Suprapubic skin (tissue), 4 donors: ENCODE measurements around the gene NPW. TPM values are rescaled to one million over a fixed set of nuclear protein-coding genes. Genes with fewer than 3 reads are reported as not detected.

ENCODE experiments used
- DNase-seq, 2 donors: peaks; one replicate each; pipeline ENCODE4 v3.0.0-alpha.2; 2019; ENCODE audit warnings: low spot score in 2 of 2
- H3K27ac ChIP-seq: fragments of 200-600 bp; sonication (generic); one replicate; pipeline ENCODE4 v1.5.1; 2019
- H3K27me3 ChIP-seq: fragments of 200-600 bp; sonication (generic); one replicate; pipeline ENCODE4 v1.5.1; 2019
- H3K36me3 ChIP-seq: fragments of 200-600 bp; sonication (generic); one replicate; pipeline ENCODE4 v1.5.1; 2019
- H3K4me1 ChIP-seq: fragments of 200-600 bp; sonication (generic); one replicate; pipeline ENCODE4 v1.5.1; 2019
- H3K4me3 ChIP-seq: fragments of 200-600 bp; sonication (generic); one replicate; pipeline ENCODE4 v1.5.1; 2019; ENCODE audit warnings: mild to moderate bottlenecking
- H3K9me3 ChIP-seq: fragments of 200-600 bp; sonication (generic); one replicate; pipeline ENCODE4 v1.5.1; 2019
- EP300 ChIP-seq: sonication (generic); formaldehyde crosslinking; IDR thresholded peaks from one replicate; pipeline ENCODE4 v1.6.1; 2017; ENCODE audit warnings: antibody characterized with exemption
- POLR2A ChIP-seq, 2 donors: fragments of 450-650 bp; IDR thresholded peaks; one replicate each; pipeline ENCODE4 v1.6.1; 2017; ENCODE audit warnings: antibody characterized with exemption in 2 of 2, mild to moderate bottlenecking in 2 of 2, moderate library complexity in 2 of 2
- POLR2AphosphoS5 ChIP-seq, 3 donors: sonication (generic); formaldehyde crosslinking; IDR thresholded peaks; one replicate each; pipeline ENCODE4 v1.6.1; 2017; ENCODE audit warnings: antibody characterized with exemption in 3 of 3
- WGBS: methylation state at CpG from one replicate; pipeline ENCODE4 v1.1.5; 2018; 5-methylcytosine and 5-hydroxymethylcytosine counted together
- total RNA-seq, 4 donors: library from RNA; depleted of rRNA; stranded (reverse); fragments of >200 nt; gene quantifications; one replicate each; pipeline ENCODE4 v1.1.0, GENCODE V29; 2016
- TF ChIP-seq, protein P1 (sequence below), 2 donors: fragments of 200-600 bp in 1 of 2; fragments of 450-650 bp in 1 of 2; sonication (generic) in 1 of 2; IDR thresholded peaks; one replicate each; pipeline ENCODE4 v1.5.1; 2016 to 2019; ENCODE audit warnings: antibody characterized with exemption in 2 of 2, mild to moderate bottlenecking in 1 of 2, moderate library complexity in 1 of 2

NPW gene
- 1 to 10 TPM in 2 of 4 donors, under 1 TPM in 1, not detected in 1; 0.65 to 5.6 (median 3.0) TPM for total RNA-seq

DNA sequence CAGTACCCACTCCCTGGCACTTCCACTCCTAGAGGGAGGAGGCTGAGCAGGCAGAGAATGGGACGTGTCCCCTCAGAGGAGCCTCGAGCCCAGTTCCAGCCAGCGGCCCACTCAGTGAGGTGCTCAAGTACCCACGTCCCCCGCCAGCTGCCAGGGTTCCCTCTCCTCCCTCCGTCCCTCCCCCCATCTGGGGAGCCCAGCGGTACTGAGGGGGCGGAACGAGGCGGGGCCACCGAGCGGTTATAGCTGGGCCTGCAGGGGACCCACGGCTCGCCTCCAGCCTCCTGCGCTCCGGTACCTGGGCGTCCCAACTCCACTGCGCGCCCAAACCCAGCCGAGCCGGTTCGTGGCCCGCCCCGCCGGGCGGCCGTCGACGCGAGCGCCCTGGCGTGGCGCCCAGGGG lies at the start of gene NPW:
Gene NPW (plus strand): TSS at position 268 of the 403 bp plus-strand sequence.
- peaks cover 47% of the 10 kb centered on the region for H3K4me1 ChIP-seq
- H3K27me3 ChIP-seq = peaks cover 34% of the 10 kb centered on the region
- no peak within 1 kb of the TSS for H3K27ac ChIP-seq
- 3% methylated on average over 9 of the region's 33 CpGs for WGBS
- DNase-seq = no peak
- H3K4me3 ChIP-seq = peak within 1 kb of the TSS; percentile 13
- TF ChIP-seq POLR2AphosphoS5 (IDR thresholded peaks at IDR 0.05) = no peak
- no peak for TF ChIP-seq POLR2A (IDR thresholded peaks at IDR 0.05)
- TF ChIP-seq EP300 = no peak
- TF ChIP-seq, protein P1, sequence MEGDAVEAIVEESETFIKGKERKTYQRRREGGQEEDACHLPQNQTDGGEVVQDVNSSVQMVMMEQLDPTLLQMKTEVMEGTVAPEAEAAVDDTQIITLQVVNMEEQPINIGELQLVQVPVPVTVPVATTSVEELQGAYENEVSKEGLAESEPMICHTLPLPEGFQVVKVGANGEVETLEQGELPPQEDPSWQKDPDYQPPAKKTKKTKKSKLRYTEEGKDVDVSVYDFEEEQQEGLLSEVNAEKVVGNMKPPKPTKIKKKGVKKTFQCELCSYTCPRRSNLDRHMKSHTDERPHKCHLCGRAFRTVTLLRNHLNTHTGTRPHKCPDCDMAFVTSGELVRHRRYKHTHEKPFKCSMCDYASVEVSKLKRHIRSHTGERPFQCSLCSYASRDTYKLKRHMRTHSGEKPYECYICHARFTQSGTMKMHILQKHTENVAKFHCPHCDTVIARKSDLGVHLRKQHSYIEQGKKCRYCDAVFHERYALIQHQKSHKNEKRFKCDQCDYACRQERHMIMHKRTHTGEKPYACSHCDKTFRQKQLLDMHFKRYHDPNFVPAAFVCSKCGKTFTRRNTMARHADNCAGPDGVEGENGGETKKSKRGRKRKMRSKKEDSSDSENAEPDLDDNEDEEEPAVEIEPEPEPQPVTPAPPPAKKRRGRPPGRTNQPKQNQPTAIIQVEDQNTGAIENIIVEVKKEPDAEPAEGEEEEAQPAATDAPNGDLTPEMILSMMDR (IDR thresholded peaks at IDR 0.05) = no peak
- no peaks in the 10 kb centered on the region for H3K9me3 ChIP-seq
- H3K36me3 ChIP-seq = no peaks in the 10 kb centered on the region

DNA sequence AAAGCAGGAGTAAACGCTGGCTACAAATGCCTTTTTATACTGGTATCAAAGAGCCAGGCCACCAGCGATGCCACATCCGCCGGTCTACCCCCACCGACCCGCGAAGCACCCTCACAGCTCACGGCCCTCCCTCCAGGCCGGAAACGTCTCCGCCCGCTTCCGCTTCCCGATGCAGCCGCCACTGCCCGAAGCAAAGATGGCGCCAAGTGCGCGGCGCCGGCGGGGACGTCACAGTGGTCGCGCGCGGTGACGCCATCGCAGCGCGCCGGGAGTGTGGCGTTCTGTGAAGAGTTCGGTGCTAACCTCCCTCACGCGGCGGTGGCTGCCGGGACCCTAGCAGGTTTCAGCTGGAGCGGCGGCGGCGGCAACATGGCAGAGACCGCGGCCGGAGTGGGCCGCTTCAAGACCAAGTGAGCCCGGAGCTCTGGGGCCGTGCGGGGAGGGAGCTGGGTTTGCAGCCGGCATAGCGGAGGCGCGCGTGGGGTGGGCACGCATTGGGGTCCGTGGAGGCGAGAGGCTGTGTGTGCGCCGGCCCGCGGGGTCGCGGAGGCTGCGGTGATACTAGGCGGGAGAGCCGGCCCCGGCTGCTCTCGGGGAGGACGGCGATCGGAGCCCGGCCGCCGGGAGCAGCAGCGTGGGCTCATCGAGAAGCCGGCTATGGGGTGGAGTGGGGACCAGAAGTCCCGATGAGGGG lies 47.6 kb upstream of the NPW start, which contains the start of gene TBL3:
Gene TBL3 (plus strand): TSS at position 258 of the 694 bp plus-strand sequence. CDS start 112 bp downstream, at position 370.
- H3K4me3 ChIP-seq = peak within 1 kb of the TSS; percentile 85
- H3K36me3 ChIP-seq = peaks cover 31% of the 10 kb centered on the region
- H3K4me1 ChIP-seq = peaks cover 28% of the 10 kb centered on the region
- H3K27me3 ChIP-seq = no peaks in the 10 kb centered on the region
- peak; percentile 97 to 98 for DNase-seq
- H3K9me3 ChIP-seq = no peaks in the 10 kb centered on the region
- TF ChIP-seq POLR2A (IDR thresholded peaks at IDR 0.05) = peak; percentile 72 to 78
- TF ChIP-seq, protein P1 (IDR thresholded peaks at IDR 0.05) = no peak
- peak; percentile 97 to 100 (median 99) for TF ChIP-seq POLR2AphosphoS5 (IDR thresholded peaks at IDR 0.05)
- no peak for TF ChIP-seq EP300
- peak within 1 kb of the TSS; percentile 93 for H3K27ac ChIP-seq
- WGBS = 0% methylated on average over 8 of the region's 78 CpGs

DNA sequence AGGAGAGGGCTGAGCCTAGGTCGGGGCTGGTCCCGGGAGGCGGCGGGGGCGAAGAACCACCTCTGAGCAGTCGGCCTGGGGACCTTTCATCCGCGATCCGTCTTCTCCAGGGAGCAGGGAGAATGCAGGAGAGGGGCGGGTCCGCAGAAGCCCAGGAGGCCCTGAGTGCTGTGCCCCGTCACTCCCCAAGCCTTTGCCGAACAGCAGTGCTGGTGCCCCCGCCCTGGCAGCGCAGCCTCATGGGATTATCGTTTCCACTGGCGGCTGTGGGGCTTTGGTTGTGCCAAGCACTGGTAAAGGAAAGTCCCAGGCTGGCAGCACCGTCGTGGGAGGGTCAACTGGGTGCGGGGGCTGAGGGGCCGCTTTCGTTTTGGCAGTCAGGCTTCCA lies 47.1 kb upstream of the NPW start:
- H3K4me3 ChIP-seq = peak overlapping the region; percentile 85
- peaks cover 36% of the 10 kb centered on the region for H3K36me3 ChIP-seq
- peak in 1 of 2 donors; percentile 74 for DNase-seq
- TF ChIP-seq, protein P1 (IDR thresholded peaks at IDR 0.05) = no peak
- TF ChIP-seq EP300 = no peak
- no peak for TF ChIP-seq POLR2AphosphoS5 (IDR thresholded peaks at IDR 0.05)
- no peak for TF ChIP-seq POLR2A (IDR thresholded peaks at IDR 0.05)
- peak overlapping the region; percentile 93 for H3K27ac ChIP-seq
- H3K27me3 ChIP-seq = peaks cover 4% of the 10 kb centered on the region
- 2% methylated on average over 5 of the region's 22 CpGs for WGBS
- H3K9me3 ChIP-seq = no peaks in the 10 kb centered on the region
- H3K4me1 ChIP-seq = peaks cover 28% of the 10 kb centered on the region

DNA sequence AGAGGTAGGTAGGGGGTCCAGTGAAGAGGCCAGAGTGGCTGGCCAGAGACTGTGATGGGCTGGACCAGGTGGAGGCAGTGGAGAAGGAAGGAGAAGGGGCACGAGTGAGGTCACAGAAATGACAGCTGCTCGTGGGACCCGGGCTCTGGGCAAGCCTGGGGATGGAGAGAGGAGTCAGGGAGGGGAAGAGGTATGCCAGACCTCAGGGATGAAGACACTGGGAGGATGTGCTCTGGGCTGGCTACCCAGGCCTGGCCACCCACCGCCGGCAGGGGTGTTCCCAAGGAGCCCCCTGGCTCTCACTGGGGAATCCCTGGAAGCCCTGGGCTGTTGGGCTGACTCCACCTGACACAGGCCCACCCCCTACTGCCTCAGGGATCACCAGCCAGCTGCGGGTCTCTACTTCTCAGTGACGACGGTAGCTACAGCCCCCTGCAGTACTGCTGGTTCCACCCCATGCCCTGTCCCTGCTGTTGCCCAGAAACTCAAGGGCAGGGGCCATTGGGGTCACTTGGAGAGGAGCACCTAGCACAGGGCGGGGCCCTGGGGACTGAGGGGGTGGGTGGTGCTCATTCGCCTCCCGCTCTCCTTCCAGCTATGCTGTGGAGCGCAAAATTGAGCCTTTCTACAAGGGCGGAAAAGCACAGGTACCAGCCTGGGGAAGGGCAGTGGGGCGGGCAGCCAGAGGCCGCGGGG lies 46.0 kb upstream of the NPW start:
- Histone ChIP-seq H3K4me1 (peaks cover 33% of the 10 kb centered on the region), H3K27me3 (peaks cover 12% of the 10 kb centered on the region), H3K27ac (no peak overlapping the region), H3K4me3 (no peak overlapping the region), H3K9me3 (no peaks in the 10 kb centered on the region), H3K36me3 (peaks cover 46% of the 10 kb centered on the region)
- DNase-seq = no peak
- WGBS = 87% methylated on average over 16 of the region's 16 CpGs
- no peak for TF ChIP-seq POLR2AphosphoS5 (IDR thresholded peaks at IDR 0.05)
- TF ChIP-seq, protein P1 (IDR thresholded peaks at IDR 0.05) = no peak
- no peak for TF ChIP-seq EP300
- TF ChIP-seq POLR2A (IDR thresholded peaks at IDR 0.05) = no peak
